HepG2 (cell line): ENCODE results near the gene SLC13A2. TPM values are rescaled to one million over a fixed set of nuclear protein-coding genes. Genes with fewer than 3 reads are reported as not detected.

ENCODE experiments used
- ATAC-seq: fragments of 200-7000 bp; cut with Tn5 transposase; 3 replicates; pipeline ENCODE4 v1.9.1; 2020; ENCODE audit warnings: mild to moderate bottlenecking, moderate library complexity
- BruUV-seq: library from RNA; stranded (reverse); fragments of 400-500 nt; replicated peaks from 2 replicates; lab custom pipeline; 2021; lab: Mats Ljungman, UMichigan
- CTCF ChIA-PET: fragments of 300-600 bp; formaldehyde crosslinking; extraction: SDS; loops from one replicate; lab custom pipeline; 2021; ENCODE audit warnings: low total read pairs, inconsistent platforms, low intra/inter-chr PET ratio; lab: Yijun Ruan, JAX
- POLR2A ChIA-PET: fragments of 350-600 bp; sonication (Branson Sonifier 250); formaldehyde crosslinking; loops from one replicate; lab custom pipeline; 2020; ENCODE audit warnings: antibody characterized with exemption, inconsistent platforms; lab: Yijun Ruan, JAX
- DNase-seq: peaks from one replicate; pipeline ENCODE4 v3.0.0-alpha.2; 2015; ENCODE audit warnings: low spot score
- FAIRE-seq: peaks from 3 replicates; lab custom pipeline; 2011; peaks lifted over from hg19 to GRCh38; lab: Jason Lieb, UNC
- H2AFZ ChIP-seq: one replicate; pipeline ENCODE4 v1.6.1; 2011; ENCODE audit warnings: low read length, inconsistent platforms
- H3K27ac ChIP-seq: fragments of 300-600 bp; 3 replicates; pipeline ENCODE4 v1.8.0; 2011; ENCODE audit warnings: mixed run types, mild to moderate bottlenecking, mixed read lengths, low read length, inconsistent platforms; ENCODE audit not compliant: insufficient read depth; ENCODE audit errors: extremely low read length
- H3K27me3 ChIP-seq, 2 experiments: fragments of 200-600 bp in 1 of 2; 2 replicates in 1 of 2; 3 replicates in 1 of 2; pipeline versions ENCODE4 v1.6.0 to v1.8.0; 2011; ENCODE audit warnings: low read length in 2 of 2, mild to moderate bottlenecking in 2 of 2, moderate library complexity in 2 of 2, inconsistent platforms in 1 of 2; ENCODE audit not compliant: insufficient read depth in 2 of 2, control insufficient read depth in 1 of 2
- H3K36me3 ChIP-seq, 2 experiments: fragments of 200-600 bp in 1 of 2; replicated peaks in 1 of 2; 2 replicates in 1 of 2; 3 replicates in 1 of 2; pipeline versions ENCODE4 v1.5.1 to v1.8.0; 2011; ENCODE audit warnings: low read length in 2 of 2, inconsistent platforms in 1 of 2; ENCODE audit not compliant: insufficient read depth in 2 of 2, control insufficient read depth in 1 of 2
- H3K4me1 ChIP-seq: 2 replicates; pipeline ENCODE4 v1.5.1; 2012; ENCODE audit warnings: low read length, inconsistent platforms; ENCODE audit not compliant: insufficient read depth
- H3K4me2 ChIP-seq: 2 replicates; pipeline ENCODE4 v1.6.0; 2011; ENCODE audit warnings: low read depth, low read length, inconsistent platforms
- H3K4me3 ChIP-seq, 3 experiments: fragments of 200-600 bp in 1 of 3; sonication (generic), shearing (Covaris generic) in 1 of 3; replicated peaks in 1 of 3; 2 replicates each; pipeline ENCODE4 v1.5.1; 2011 to 2016; ENCODE audit warnings: low read length in 3 of 3, inconsistent platforms in 2 of 3, low read depth in 2 of 3, mild to moderate bottlenecking in 2 of 3, control low read depth in 1 of 3, mixed read lengths in 1 of 3; ENCODE audit not compliant: insufficient read depth in 1 of 3
- H3K79me2 ChIP-seq: one replicate; pipeline ENCODE4 v1.6.1; 2011; ENCODE audit warnings: low read length, inconsistent platforms; ENCODE audit not compliant: insufficient read depth
- H3K9ac ChIP-seq: 2 replicates; pipeline ENCODE4 v1.6.0; 2011; ENCODE audit warnings: mild to moderate bottlenecking, low read depth, low read length, inconsistent platforms; ENCODE audit not compliant: insufficient read depth
- H3K9me3 ChIP-seq: 2 replicates; pipeline ENCODE4 v1.5.1; 2012; ENCODE audit warnings: mild to moderate bottlenecking, low read length
- H4K20me1 ChIP-seq: 2 replicates; pipeline ENCODE4 v1.6.0; 2011; ENCODE audit warnings: inconsistent platforms, mild to moderate bottlenecking, low read length, moderate library complexity; ENCODE audit not compliant: insufficient read depth
- JDP2 ChIP-seq: sonication (generic); formaldehyde crosslinking; IDR thresholded peaks from 2 replicates; pipeline ENCODE4 v1.8.1; 2022; ENCODE audit warnings: missing genetic modification reagents, borderline replicate concordance
- MED1 ChIP-seq: sonication (generic); formaldehyde crosslinking; IDR thresholded peaks from 2 replicates; pipeline ENCODE4 v1.4.0; 2020; ENCODE audit warnings: missing genetic modification reagents
- MIER3 ChIP-seq: IDR thresholded peaks from 2 replicates; pipeline ENCODE4 v1.6.1; 2016; ENCODE audit warnings: missing compliant biosample characterization, borderline replicate concordance
- NCOA2 ChIP-seq: sonication (generic); formaldehyde crosslinking; IDR thresholded peaks from 2 replicates; pipeline ENCODE4 v1.8.0; 2022; ENCODE audit warnings: inconsistent platforms
- RBM22 ChIP-seq: fragments of 200-400 bp; formaldehyde crosslinking; optimal IDR thresholded peaks from 2 replicates; pipeline ENCODE3; 2017; ENCODE audit warnings: mild to moderate bottlenecking, low read length, moderate library complexity
- SIN3A ChIP-seq: IDR thresholded peaks from 2 replicates; pipeline ENCODE4 v1.6.1; 2011; ENCODE audit warnings: low read depth, mild to moderate bottlenecking, control low read depth, low read length, borderline replicate concordance
- SNAPC2 ChIP-seq: sonication (generic); formaldehyde crosslinking; IDR thresholded peaks from 2 replicates; pipeline ENCODE4 v1.8.1; 2022; ENCODE audit warnings: mild to moderate bottlenecking, missing genetic modification reagents
- TGIF2 ChIP-seq: IDR thresholded peaks from 2 replicates; pipeline ENCODE4 v1.6.1; 2016; ENCODE audit warnings: control low read depth, missing compliant biosample characterization
- ZNF530 ChIP-seq: sonication (generic); formaldehyde crosslinking; IDR thresholded peaks from 2 replicates; pipeline ENCODE4 v1.5.0; 2020; ENCODE audit warnings: low read depth, mild to moderate bottlenecking, missing genetic modification reagents
- ZNF713 ChIP-seq: sonication (generic); formaldehyde crosslinking; IDR thresholded peaks from 2 replicates; pipeline ENCODE4 v1.4.0; 2020; ENCODE audit warnings: mild to moderate bottlenecking, missing genetic modification reagents
- WGBS: methylation state at CpG from one replicate; pipeline ENCODE4 v1.1.6; 2017; ENCODE audit warnings: low lambda C conversion rate; 5-methylcytosine and 5-hydroxymethylcytosine counted together
- in situ Hi-C: cut with HindIII; loops from 2 replicates; pipeline ENCODE4 v1.10.0; 2017; ENCODE audit warnings: low pct_unique_long_range_greater_than_20kb; ENCODE audit not compliant: extremely low pct_ligation_motif_present
- intact Hi-C: fragments of 100-400 bp; cut with micrococcal nuclease; formaldehyde crosslinking; loops from one replicate; pipeline ENCODE4 v1.10.0; 2022; ENCODE audit not compliant: unreplicated experiment
- polyA plus RNA-seq, 8 experiments: library from polyadenylated mRNA; depleted of rRNA in 3 of 8; stranded (reverse) in 7 of 8; unstranded in 1 of 8; fragments of >200 nt; fragmentation: Illumina TruSeq in 4 of 8; extraction: Trizol in 4 of 8; gene quantifications; 2 replicates each; pipeline versions ENCODE4 v1.2.1 to v1.2.3, GENCODE V29; 2011 to 2016; ENCODE audit warnings: low read depth in 4 of 8, missing spikeins in 1 of 8, mixed read lengths in 1 of 8; ENCODE audit not compliant: insufficient read depth in 1 of 8
- total RNA-seq, 5 experiments: library from RNA; depleted of rRNA; stranded (reverse); fragments of >200 nt; fragmentation: Illumina TruSeq; extraction: Trizol; gene quantifications; 2 replicates each; pipeline ENCODE4 v1.2.3, GENCODE V29; 2016; ENCODE audit warnings: low read depth in 1 of 5
- TF ChIP-seq, protein P1 (sequence below): sonication (generic); formaldehyde crosslinking; IDR thresholded peaks from 2 replicates; pipeline ENCODE4 v1.4.0; 2020; ENCODE audit warnings: missing genetic modification reagents, borderline replicate concordance
- TF ChIP-seq, protein P2 (sequence below): sonication (generic); formaldehyde crosslinking; IDR thresholded peaks from 2 replicates; pipeline ENCODE4 v1.4.0; 2020; ENCODE audit warnings: mild to moderate bottlenecking, low read depth, missing genetic modification reagents

SLC13A2 gene
- total and polyA plus RNA-seq, 2 of the 13 experiments (the other 11 are each of a cell fraction or from before 2014, with no cell fraction given), result 0.07 TPM; not detected in 1

DNA sequence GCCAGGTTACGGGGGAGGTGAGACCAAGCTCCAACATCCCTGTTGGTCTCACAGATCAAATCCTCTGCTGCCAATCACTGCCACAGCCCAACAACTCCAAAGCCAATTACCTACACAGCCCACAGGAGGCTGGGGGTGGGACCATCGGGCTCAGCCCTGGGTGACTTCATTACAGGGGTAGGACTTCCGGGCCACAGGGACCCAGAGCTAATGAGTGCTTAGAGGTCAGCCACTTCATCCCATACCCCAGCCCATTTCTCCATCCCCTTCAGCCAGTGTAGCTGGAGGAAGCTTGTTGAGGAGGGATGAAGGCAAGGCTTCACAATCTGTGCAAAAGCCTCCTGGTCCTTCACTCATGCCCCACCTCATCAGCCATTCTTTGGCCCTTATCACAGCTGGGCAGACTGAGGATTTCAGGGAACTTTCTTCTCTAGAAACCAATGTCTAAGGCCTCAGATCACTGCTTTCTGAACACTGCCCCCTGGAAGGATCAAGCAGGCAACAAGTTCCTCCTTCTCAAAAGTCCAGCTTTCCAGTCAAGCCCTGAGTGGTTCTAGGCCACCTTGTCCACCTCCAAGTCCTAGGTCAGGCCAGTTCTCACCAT lies 38.5 kb downstream of the SLC13A2 start:
- POLR2A ChIA-PET, result no interaction called here
- 11% methylated on average over 3 of the region's 3 CpGs for WGBS
- in situ Hi-C loops, result no loop called here

More for the DNA sequence above, 38.5 kb downstream of the SLC13A2 start:
- intact Hi-C loops, result no loop called here
- H3K36me3 ChIP-seq, result no peaks in the 10 kb centered on the region
- no peaks in the 10 kb centered on the region for H4K20me1 ChIP-seq
- DNase-seq, result no peak
- peaks cover 11 to 61% of the 10 kb centered on the region in 2 experiments for H3K27me3 ChIP-seq
- CTCF ChIA-PET, result no interaction called here
- H2AFZ ChIP-seq, result no peak overlapping the region
- no peak overlapping the region for H3K9ac ChIP-seq
- 0 out of 3 replicates have a peak, but pooled peaks have one; percentile 27 for ATAC-seq
- no peaks in the 10 kb centered on the region for H3K4me1 ChIP-seq
- H3K4me3 ChIP-seq, result no peak overlapping the region
- H3K79me2 ChIP-seq, result no peaks in the 10 kb centered on the region
- BruUV-seq, result no TSS peak
- H3K9me3 ChIP-seq, result no peaks in the 10 kb centered on the region
- no peak for TF ChIP-seq MIER3 (CRISPR knock-in tag)
- TF ChIP-seq ZNF530, result no peak
- TF ChIP-seq ZNF713, result no peak
- no peak for TF ChIP-seq NCOA2 (CRISPR knock-in tag)
- no peak for TF ChIP-seq JDP2 (CRISPR knock-in tag)
- TF ChIP-seq SIN3A, result no peak
- TF ChIP-seq RBM22, result no peak
- no peak for TF ChIP-seq SNAPC2 (CRISPR knock-in tag)
- TF ChIP-seq, protein P1, sequence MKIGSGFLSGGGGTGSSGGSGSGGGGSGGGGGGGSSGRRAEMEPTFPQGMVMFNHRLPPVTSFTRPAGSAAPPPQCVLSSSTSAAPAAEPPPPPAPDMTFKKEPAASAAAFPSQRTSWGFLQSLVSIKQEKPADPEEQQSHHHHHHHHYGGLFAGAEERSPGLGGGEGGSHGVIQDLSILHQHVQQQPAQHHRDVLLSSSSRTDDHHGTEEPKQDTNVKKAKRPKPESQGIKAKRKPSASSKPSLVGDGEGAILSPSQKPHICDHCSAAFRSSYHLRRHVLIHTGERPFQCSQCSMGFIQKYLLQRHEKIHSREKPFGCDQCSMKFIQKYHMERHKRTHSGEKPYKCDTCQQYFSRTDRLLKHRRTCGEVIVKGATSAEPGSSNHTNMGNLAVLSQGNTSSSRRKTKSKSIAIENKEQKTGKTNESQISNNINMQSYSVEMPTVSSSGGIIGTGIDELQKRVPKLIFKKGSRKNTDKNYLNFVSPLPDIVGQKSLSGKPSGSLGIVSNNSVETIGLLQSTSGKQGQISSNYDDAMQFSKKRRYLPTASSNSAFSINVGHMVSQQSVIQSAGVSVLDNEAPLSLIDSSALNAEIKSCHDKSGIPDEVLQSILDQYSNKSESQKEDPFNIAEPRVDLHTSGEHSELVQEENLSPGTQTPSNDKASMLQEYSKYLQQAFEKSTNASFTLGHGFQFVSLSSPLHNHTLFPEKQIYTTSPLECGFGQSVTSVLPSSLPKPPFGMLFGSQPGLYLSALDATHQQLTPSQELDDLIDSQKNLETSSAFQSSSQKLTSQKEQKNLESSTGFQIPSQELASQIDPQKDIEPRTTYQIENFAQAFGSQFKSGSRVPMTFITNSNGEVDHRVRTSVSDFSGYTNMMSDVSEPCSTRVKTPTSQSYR (CRISPR knock-in tag), result no peak
- TF ChIP-seq TGIF2 (CRISPR knock-in tag), result no peak
- TF ChIP-seq, protein P2, sequence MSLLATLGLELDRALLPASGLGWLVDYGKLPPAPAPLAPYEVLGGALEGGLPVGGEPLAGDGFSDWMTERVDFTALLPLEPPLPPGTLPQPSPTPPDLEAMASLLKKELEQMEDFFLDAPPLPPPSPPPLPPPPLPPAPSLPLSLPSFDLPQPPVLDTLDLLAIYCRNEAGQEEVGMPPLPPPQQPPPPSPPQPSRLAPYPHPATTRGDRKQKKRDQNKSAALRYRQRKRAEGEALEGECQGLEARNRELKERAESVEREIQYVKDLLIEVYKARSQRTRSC (CRISPR knock-in tag), result no peak
- no peak for TF ChIP-seq MED1
- H3K27ac ChIP-seq, result no peak overlapping the region
- H3K4me2 ChIP-seq, result no peak overlapping the region
- FAIRE-seq, result no peak
